K562 (cell line): ENCODE measurements around the gene INPP5D. TPM values are rescaled to one million over a fixed set of nuclear protein-coding genes. Genes with fewer than 3 reads are reported as not detected.

Experiments
- CBFA2T2 ChIP-seq: fragments of 450-650 bp; conservative IDR thresholded peaks from 2 replicates; pipeline ENCODE4 v1.6.1; 2017; ENCODE audit warnings: mild to moderate bottlenecking
- E2F6 ChIP-seq, 2 experiments: IDR thresholded peaks; 2 replicates each; pipeline ENCODE4 v1.6.1; 2011; ENCODE audit warnings: borderline replicate concordance in 1 of 2, control low read depth in 1 of 2, low read depth in 1 of 2, low read length in 1 of 2, mild to moderate bottlenecking in 1 of 2, mixed read lengths in 1 of 2, moderate library complexity in 1 of 2; ENCODE audit not compliant: insufficient read depth in 1 of 2, insufficient read length in 1 of 2, poor library complexity in 1 of 2, severe bottlenecking in 1 of 2; ENCODE audit errors: extremely low read depth in 1 of 2
- ELK3 ChIP-seq: fragments of 450-650 bp; formaldehyde crosslinking; IDR thresholded peaks from 2 replicates; pipeline ENCODE4 v1.4.0; 2020; ENCODE audit warnings: mild to moderate bottlenecking
- EP400 ChIP-seq: fragments of 450-650 bp; IDR thresholded peaks from 2 replicates; pipeline ENCODE4 v1.6.1; 2017; ENCODE audit warnings: antibody characterized with exemption, mild to moderate bottlenecking, moderate library complexity
- ETV1 ChIP-seq: fragments of 450-650 bp; conservative IDR thresholded peaks from 2 replicates; pipeline ENCODE4 v1.6.1; 2016; ENCODE audit warnings: missing genetic modification characterization, control low read depth, low read depth, missing compliant biosample characterization
- GATAD2B ChIP-seq: fragments of 450-650 bp; IDR thresholded peaks from 2 replicates; pipeline ENCODE4 v1.6.1; 2017; ENCODE audit warnings: mild to moderate bottlenecking, borderline replicate concordance
- HIVEP1 ChIP-seq: fragments of 250-450 bp; sonication (Bioruptor Pico); IDR thresholded peaks from 2 replicates; pipeline ENCODE4 v1.4.0; 2020; ENCODE audit warnings: mild to moderate bottlenecking
- POLR2A ChIP-seq: fragments of 450-650 bp; conservative IDR thresholded peaks from 2 replicates; pipeline ENCODE4 v1.6.1; 2016
- POLR3G ChIP-seq: IDR thresholded peaks from 2 replicates; pipeline ENCODE4 v1.6.1; 2011; ENCODE audit not compliant: insufficient read length, insufficient replicate concordance; ENCODE audit errors: extremely low read depth
- RERE ChIP-seq: sonication (generic); formaldehyde crosslinking; IDR thresholded peaks from 2 replicates; pipeline ENCODE4 v1.8.0; 2023; ENCODE audit warnings: missing genetic modification reagents, mild to moderate bottlenecking, borderline replicate concordance
- RFX7 ChIP-seq: fragments of 250-450 bp; sonication (Bioruptor Pico); IDR thresholded peaks from 2 replicates; pipeline ENCODE4 v1.5.1; 2021; ENCODE audit warnings: mild to moderate bottlenecking
- SAFB ChIP-seq: fragments of 200-400 bp; formaldehyde crosslinking; IDR thresholded peaks from 2 replicates; pipeline ENCODE4 v1.6.1; 2017; ENCODE audit warnings: low read depth, low read length, borderline replicate concordance
- TAF15 ChIP-seq: fragments of 200-400 bp; formaldehyde crosslinking; IDR thresholded peaks from 2 replicates; pipeline ENCODE4 v1.6.1; 2017; ENCODE audit warnings: mild to moderate bottlenecking, low read depth, low read length, moderate library complexity
- ZBTB12 ChIP-seq: fragments of 250-450 bp; sonication (Bioruptor Pico); IDR thresholded peaks from 2 replicates; pipeline ENCODE4 v1.4.0; 2020
- ZNF274 ChIP-seq: IDR thresholded peaks from 2 replicates; pipeline ENCODE4 v1.6.1; 2011; ENCODE audit warnings: low read depth, mild to moderate bottlenecking, low read length, moderate library complexity, borderline replicate concordance
- ZNF324 ChIP-seq: fragments of 250-450 bp; sonication (Bioruptor Pico); IDR thresholded peaks from 2 replicates; pipeline ENCODE4 v1.4.0; 2020; ENCODE audit warnings: mild to moderate bottlenecking
- ZNF444 ChIP-seq: fragments of 250-450 bp; sonication (Bioruptor Pico); IDR thresholded peaks from 2 replicates; pipeline ENCODE4 v1.4.0; 2020; ENCODE audit warnings: mild to moderate bottlenecking, moderate library complexity
- ZNF584 ChIP-seq: fragments of 200-800 bp; sonication (Bioruptor generic); IDR thresholded peaks from 2 replicates; pipeline ENCODE4 v1.6.1; 2016; ENCODE audit warnings: low read depth, mild to moderate bottlenecking, missing genetic modification characterization, missing compliant biosample characterization
- ZNF717 ChIP-seq: fragments of 250-450 bp; sonication (Bioruptor Pico); IDR thresholded peaks from 2 replicates; pipeline ENCODE4 v1.5.0; 2021
- ZNF75A ChIP-seq: fragments of 450-650 bp; formaldehyde crosslinking; IDR thresholded peaks from 2 replicates; pipeline ENCODE4 v1.4.0; 2020; ENCODE audit warnings: mild to moderate bottlenecking
- polyA plus RNA-seq, 8 experiments: library from polyadenylated mRNA; depleted of rRNA in 4 of 8; stranded (reverse) in 5 of 8; unstranded in 3 of 8; fragments of >200 nt; fragmentation: Nextera tagmentation in 2 of 8; fragmentation: Illumina TruSeq in 1 of 8; extraction: Ambion mirVana in 2 of 8; extraction: Trizol in 1 of 8; gene quantifications; 2 replicates each; pipeline versions ENCODE4 v1.2.1 to v1.2.3, GENCODE V29; 2011 to 2014; ENCODE audit warnings: inconsistent platforms in 1 of 8, missing spikeins in 1 of 8
- total RNA-seq, 7 experiments: library from RNA; depleted of rRNA in 6 of 7; stranded (reverse); fragments of >200 nt in 6 of 7; fragmentation: Illumina TruSeq in 2 of 7; extraction: Trizol in 2 of 7; gene quantifications; 2 replicates each; pipeline versions ENCODE4 v1.2.1 to v1.2.3, GENCODE V29; 2011 to 2021; ENCODE audit warnings: low replicate concordance in 1 of 7

INPP5D gene
- total and polyA plus RNA-seq, 9 of the 15 experiments (the other 6 are each of a cell fraction or from before 2014, with no cell fraction given) = 0.55 to 6.2 (median 2.2) TPM

GRCh38 chr2:233091595-233092375 lies 31.6 kb downstream of the INPP5D start (continued):
- TF ChIP-seq ELK3 (CRISPR knock-in tag) (no peak), POLR3G (no peak), GATAD2B (peak; percentile 50; the same call in 1 of the 2 replicates), ZNF444 (CRISPR knock-in tag) (no peak; the same call in 1 of the 2 replicates), HIVEP1 (no peak), E2F6 (IDR thresholded peaks at IDR 0.05; ENCODE audit: borderline replicate concordance in 1 of 2, extremely low read depth in 1 of 2, insufficient read depth in 1 of 2, insufficient read length in 1 of 2, low read depth in 1 of 2, low read length in 1 of 2, poor library complexity in 1 of 2, severe bottlenecking in 1 of 2) (peak; percentile 54 to 55), ZNF75A (CRISPR knock-in tag) (no peak), RFX7 (no peak), ZNF717 (no peak), ETV1 (tag) (0 out of 2 replicates have a peak, but pooled peaks have one; percentile 24), EP400 (peak; percentile 69), SAFB (no peak), POLR2A (no peak), RERE (CRISPR knock-in tag) (no peak), ZBTB12 (CRISPR knock-in tag) (no peak), TAF15 (no peak), ZNF584 (CRISPR knock-in tag) (peak; percentile 87), ZNF274 (peak; percentile 66; the same call in 1 of the 2 replicates), ZNF324 (no peak), CBFA2T2 (peak; percentile 98)
